Hair follicle dermal papilla cell (primary cell): Measurements from ENCODE around the gene BBS1. TPM values are rescaled to one million over a fixed set of nuclear protein-coding genes. Genes with fewer than 3 reads are reported as not detected.

Source experiments
- total RNA-seq: library from RNA; depleted of rRNA; stranded (reverse); fragments of >200 nt; gene quantifications from 2 replicates; pipeline ENCODE4 v1.2.3, GENCODE V29; 2012

Gene BBS1
- 30.4 and 43.0 TPM in 2 replicates for total RNA-seq

DNA sequence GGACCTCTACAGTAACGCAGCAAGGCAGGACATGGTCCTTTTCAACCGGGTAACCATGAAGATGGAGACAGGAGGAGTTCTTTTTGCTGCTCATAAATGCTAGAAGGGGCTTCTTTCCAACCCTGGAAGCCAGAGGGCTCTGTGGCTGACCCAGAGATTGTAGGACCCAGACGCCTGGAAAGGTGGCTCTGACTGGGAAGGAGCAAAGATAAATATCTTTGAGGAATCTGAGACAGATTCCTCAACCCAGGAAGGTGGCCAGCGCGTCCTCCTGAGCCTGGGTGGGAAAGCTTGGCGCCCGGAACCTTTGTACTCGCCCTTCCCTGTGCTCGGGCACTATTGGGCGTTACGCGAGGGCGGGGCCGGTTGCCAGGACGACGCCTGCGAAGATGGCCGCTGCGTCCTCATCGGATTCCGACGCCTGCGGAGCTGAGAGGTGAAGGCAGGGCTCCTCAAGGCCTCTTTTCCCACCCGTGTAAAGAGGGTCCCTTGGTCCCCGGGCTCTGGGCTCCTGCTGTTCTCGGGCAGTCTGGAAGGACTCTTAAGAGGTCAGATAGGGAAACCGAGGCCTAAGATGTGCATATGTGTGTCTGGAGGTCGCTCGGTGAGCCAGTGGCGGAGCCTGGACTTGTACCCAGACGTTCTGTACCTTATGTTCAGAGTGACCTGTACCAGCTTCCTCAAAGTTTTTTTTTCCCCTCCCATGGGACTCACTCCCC, at the start of gene BBS1:
Gene BBS1 (plus strand): TSS at position 365 of the 719 bp plus-strand sequence. CDS start 25 bp downstream, at position 390.

GRCh38 chr11:66466225-66467033, 44.0 kb upstream of the BBS1 start, which contains the start of gene PELI3:
TSS of gene PELI3 (plus strand) at chr11:66466905. CDS start at chr11:66468129, 1,224 bp downstream.

DNA sequence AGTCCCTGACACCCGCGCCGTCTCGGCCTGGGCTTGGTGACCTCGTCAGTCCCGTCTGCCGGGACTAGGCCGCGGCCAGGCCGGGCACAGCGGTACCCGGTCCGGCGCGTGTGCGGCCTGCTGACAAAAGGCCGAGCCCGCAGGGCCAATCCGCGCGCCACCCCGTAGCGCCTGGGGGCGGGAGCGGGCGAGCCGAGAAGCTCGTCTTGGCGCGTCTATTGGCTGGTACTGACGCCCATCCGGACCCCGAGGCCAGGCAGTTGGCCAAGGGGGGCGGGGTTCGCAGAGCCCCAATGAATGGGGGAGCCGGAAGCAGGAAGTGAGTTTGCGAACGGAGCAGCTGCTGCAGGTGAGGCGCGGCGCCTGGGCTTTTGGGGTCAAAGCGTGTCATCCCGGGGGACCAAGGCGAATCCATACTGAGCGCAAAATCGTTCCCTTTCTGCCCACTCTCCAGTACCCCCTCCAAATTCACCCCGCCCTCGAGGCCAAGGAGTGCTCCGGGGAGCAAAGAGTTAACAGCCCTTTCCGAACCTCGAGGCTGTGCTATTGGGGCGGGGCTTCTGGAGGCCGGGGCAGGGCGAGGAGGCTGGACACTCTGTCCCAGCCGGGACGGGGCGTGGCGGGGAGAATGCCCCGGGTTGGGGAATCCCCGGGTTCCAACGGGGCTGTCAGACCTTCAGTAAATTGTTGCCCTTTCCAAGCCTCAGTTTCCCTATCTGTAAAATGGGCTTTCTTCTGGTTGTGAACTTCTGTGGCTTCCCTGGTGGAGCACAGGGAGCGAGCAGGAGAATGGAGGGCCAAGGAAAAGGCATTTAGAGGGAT, 30.1 kb upstream of the BBS1 start, which contains the start of gene DPP3:
Gene DPP3 (plus strand): TSS at position 318 of the 822 bp plus-strand sequence. CDS start 1,767 bp downstream, outside the sequence.

DNA sequence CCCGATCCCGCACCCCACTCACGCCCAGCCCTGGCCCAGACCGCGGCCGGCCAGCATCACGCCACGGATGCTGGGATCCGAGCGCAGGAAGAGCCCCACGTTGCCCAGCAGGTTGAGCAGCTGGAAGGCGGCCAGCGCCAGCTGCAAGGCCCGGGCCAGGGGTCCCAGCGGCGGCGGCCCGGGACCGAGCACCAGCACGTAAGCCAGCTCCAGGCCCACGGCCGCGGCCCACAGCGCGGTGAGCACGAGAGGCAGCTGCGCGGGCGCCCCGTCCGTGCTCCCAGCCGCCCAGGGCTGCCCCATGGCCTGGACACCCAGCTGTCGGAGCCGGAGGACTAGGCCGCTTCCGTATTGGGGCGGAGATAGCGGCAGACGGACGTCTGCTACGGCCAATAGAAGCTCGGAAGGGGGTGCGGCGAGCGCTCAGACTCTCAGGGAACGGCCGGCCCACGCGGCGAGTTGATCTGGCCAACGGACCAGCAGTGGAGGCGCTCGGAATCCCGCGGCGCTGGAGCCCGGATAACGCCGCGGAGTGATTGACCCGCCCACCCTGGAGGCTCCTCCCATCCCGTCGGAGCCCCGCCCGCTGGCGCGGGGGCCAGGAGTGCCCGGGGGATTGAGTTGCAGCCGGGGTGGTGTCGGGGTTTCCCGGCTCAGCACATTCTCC, 35.4 kb downstream of the BBS1 start, which contains the start of gene ZDHHC24:
Gene ZDHHC24 (minus strand): TSS at position 348 of the 667 bp plus-strand sequence. CDS start 45 bp downstream, at position 303.

DNA sequence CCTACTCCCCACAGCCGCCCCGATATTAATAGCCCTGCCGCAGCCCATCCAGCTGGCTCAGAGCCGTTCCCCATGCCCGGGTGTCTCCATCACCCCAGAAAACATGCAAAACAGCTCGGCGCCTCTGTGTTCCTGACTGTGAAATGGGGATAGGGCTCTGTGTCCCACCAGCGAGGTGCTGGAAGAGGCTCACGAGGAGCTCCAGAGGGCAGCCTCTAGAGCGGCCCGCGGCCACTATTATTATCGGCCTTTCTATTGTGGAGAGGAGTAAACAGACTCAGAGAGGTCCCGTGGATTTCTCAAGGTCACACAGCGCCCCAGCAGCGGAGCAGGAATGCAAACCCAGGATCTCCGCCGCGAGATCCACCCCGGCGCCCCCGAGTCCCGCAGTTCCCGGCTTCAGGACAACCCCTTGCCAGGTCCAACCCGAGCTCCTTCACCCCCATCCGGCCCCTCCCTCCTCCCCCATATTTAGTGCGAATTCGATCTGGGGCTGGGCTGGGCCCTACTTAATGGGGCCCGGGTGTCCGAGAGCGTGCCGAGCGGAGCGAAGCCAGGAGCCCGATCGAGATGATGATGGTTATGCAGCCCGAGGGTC, 36.0 kb downstream of the BBS1 start, which contains the start of gene ACTN3:
Gene ACTN3 (plus strand): TSS at position 536 of the 598 bp plus-strand sequence. CDS start 35 bp downstream, at position 571.

DNA sequence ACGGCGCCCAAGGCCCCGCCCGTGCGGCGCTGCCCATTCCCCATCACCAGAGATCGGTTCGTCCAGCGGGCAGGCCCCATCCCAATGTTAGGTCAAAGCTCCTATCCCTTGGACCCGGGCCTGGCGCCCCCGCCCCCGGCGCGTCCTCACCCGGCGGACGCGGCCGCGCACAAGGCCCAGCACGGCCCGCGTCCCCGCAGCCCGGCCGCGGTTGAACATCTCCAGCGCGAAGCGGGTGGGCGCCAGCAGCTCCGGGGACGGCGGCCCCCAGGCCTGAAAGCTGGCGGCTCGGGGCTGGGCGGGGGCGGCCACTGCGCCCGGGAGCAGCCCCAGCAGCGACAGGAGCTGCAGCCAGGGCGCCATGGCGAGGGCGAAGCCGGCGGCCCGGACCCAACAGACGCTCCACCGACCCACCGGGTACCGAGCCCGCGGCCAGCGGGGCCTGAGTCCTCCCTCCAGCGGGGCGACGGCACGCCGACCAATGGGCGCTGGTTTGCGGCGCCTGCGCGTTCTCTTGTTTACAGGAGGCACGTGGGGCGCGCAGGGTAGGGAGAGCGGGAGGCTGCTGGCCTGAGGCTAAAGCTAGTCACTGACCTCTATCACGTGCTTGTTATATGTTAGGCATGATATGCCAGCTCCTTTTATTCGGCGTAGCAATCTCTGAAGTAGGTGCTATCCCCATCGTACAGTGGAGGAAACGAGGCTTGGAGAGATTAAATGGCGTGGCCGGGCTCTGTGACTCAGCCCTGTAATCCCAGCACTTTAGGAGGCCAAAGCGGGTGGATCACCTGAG, 57.9 kb downstream of the BBS1 start, which contains the start of gene CTSF:
Gene CTSF (minus strand): TSS at position 483 of the 793 bp plus-strand sequence. CDS start 120 bp downstream, at position 363.

Other genes with a start within 250 kb of the BBS1 start
- 98.2 and 118 TPM in 2 replicates for gene RAB1B, start 242.0 kb upstream of the BBS1 start, total RNA-seq
- gene CNIH2, start 232.5 kb upstream of the BBS1 start, total RNA-seq = 0.16 TPM in 1 of 2 replicates, not detected in the other
- 148 and 155 TPM in 2 replicates for gene YIF1A, start 221.5 kb upstream of the BBS1 start, total RNA-seq
- 0.16 and 0.24 TPM in 2 replicates for gene TMEM151A, start 218.7 kb upstream of the BBS1 start, total RNA-seq
- gene CD248, start 193.6 kb upstream of the BBS1 start, total RNA-seq = 172 and 174 TPM in 2 replicates
- 32.3 and 32.9 TPM in 2 replicates for gene RIN1, start 174.2 kb upstream of the BBS1 start, total RNA-seq
- gene BRMS1, start 165.5 kb upstream of the BBS1 start, total RNA-seq = 35.4 and 40.2 TPM in 2 replicates
- 28.3 and 29.0 TPM in 2 replicates for gene B4GAT1, start 163.0 kb upstream of the BBS1 start, total RNA-seq
- gene SLC29A2, start 138.9 kb upstream of the BBS1 start, total RNA-seq = 0.24 and 0.81 TPM in 2 replicates
- gene NPAS4, start 89.6 kb upstream of the BBS1 start, total RNA-seq = under 0.01 TPM in 1 of 2 replicates, not detected in the other
- gene MRPL11, start 71.8 kb upstream of the BBS1 start, total RNA-seq = 19.0 and 24.8 TPM in 2 replicates
- gene PELI3, start 43.7 kb upstream of the BBS1 start, total RNA-seq = 21.5 and 23.9 TPM in 2 replicates
- 38.9 and 43.0 TPM in 2 replicates for gene DPP3, start 30.2 kb upstream of the BBS1 start, total RNA-seq
- 8.8 and 10.9 TPM in 2 replicates for gene ZDHHC24, start 35.4 kb downstream of the BBS1 start, total RNA-seq
- gene ACTN3, start 36.3 kb downstream of the BBS1 start, total RNA-seq = 0.16 TPM in 1 of 2 replicates, not detected in the other
- 37.2 and 39.9 TPM in 2 replicates for gene CTSF, start 58.0 kb downstream of the BBS1 start, total RNA-seq
- gene CCDC87, start 82.4 kb downstream of the BBS1 start, total RNA-seq = 0.49 and 0.85 TPM in 2 replicates
- 25.7 and 31.0 TPM in 2 replicates for gene CCS, start 82.5 kb downstream of the BBS1 start, total RNA-seq
- gene RBM14, start 106.0 kb downstream of the BBS1 start, total RNA-seq = 27.9 and 35.2 TPM in 2 replicates
- gene RBM4, start 128.1 kb downstream of the BBS1 start, total RNA-seq = 83.4 and 88.4 TPM in 2 replicates
- 22.1 and 23.8 TPM in 2 replicates for gene RBM4B, start 167.3 kb downstream of the BBS1 start, total RNA-seq
- 0.24 and 0.81 TPM in 2 replicates for gene SPTBN2, start 218.6 kb downstream of the BBS1 start, total RNA-seq